ENCODE measurements around the gene RALGPS1.

The RALGPS1 gene

DNA sequence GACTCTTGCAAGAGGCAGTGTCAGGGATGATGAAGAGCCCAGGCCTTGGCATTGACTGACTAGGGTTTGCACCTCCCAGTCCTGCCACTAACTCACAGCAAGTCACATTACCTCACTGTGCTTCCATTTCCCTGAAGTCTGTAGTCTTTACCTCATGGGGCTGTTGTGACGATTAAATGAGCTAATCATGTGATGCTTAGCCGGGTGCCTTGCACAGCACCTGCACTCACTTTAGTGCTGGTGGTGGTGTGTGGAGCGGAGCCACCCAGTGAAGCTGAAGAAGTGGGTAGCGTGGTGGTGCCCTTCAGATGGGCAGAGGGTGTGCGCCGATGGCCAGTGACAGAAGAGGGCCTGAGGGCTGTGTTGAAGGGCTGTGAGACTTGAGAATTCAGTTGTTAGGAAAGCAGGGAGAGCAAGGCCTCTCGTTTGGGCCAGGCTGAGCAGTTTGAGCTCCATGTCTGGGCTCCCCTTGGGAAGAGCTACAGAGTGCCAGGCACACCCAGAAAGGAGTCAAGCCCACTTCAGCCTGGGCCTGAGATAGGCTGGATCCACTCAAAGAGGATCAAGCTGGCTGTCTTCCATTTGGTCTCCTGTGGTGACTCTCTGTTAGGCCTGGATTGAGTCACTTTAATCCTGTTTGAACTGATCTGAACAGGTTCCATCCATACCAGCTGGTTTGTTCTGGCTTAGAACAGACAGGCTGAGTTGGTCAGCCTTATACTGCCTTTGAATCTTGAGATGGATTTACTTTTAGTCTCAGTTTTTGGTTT is 42.5 kb downstream of the RALGPS1 start:
- no peak for DNase-seq

DNA sequence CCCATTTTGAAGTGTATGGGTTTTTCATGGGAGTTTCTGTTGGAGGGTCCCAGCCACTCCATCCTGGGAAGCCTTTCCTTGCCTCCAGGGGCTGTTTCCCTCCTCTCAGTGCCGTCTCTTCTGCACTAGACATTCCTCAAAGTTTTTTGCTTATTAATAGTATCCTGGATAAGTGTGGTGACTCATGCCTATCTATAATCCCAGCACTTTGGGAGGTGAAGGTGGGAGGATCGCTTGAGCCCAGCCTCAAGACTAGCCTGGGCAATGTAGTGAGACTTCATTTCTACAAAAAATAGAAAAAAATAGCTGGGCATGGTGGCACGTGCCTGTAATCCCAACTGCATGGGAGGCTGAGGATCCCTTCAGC is 43.1 kb downstream of the RALGPS1 start:
- no peak for DNase-seq

DNA sequence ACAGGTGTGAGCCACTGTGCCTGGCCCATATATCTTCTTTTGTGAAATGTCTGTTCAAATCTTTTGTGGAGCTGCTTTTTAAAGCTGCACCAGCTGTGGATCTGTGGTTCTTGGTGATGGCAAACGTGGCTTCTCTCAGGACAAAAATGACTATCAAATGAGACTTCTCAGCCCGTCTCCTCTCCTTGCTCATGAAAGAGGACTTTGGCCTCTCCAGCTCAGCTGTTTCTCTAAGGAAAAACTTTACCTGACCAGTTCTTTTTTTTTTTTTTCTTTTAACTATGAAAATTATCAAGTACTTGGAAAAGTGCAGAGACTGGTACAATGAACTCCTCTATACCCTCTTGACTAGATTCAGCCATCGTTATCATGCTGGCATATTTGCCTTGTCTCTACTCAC is 44.8 kb downstream of the RALGPS1 start:
- DNase-seq: no peak

DNA sequence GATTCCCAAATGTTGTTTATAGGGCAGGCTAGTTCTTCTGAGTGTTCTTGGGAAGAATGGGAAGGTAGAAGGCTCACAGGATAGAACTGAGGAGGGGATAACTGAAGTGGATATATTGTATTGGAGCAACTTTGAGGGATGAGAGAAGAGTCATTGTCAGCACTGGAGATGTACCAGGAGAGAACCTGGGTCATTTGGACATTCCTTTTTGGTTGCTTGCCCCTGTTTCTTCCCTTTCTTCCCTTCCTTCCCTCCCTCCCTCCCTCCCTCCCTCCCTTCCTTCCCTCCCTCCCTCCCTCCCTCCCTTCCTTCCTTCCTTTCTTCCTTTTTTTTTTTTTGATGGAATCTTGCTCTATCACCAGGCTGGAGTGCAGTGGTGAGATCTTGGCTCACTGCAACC is 45.3 kb downstream of the RALGPS1 start:
- DNase-seq: no peak

DNA sequence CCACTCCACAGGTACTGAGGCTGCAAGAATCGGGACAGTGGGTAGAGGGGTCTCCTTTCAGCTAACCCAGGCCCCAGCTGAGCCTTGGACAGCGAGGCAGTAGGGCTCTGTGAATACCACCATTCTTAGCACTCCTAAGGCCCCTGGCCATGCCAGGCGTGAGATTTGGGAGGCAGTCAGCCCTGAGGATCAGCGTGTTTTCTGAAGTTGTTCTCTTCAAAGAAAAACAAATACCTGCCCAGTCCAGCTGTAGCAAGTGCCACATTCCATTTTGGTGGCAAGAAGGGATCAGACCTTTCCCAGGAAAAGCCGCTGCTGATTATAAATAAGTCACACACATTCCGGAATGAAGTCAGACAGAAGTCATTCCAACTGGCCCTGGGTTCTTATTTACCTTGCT is 47.8 kb downstream of the RALGPS1 start:
- peak; percentile 41 for DNase-seq

DNA sequence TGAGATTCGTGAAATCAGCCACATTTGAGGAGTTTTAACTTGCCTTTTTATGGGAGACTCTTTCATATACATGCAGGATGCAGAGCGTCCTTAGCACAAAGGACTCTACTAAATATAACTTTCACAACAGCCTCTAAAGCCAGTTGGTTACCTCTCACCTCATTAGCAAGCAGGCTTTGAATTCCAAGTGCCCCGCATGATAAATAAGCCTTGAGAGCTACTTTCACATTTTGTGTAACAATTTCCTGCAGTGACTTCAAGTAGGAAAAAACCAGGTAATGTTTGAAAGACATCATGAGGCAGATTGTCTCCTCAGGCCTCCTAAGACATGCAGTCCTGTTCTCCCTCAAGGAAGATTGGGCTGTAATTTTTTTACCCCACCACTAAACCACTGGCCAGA is 50.5 kb downstream of the RALGPS1 start:
- peak; percentile 1 for DNase-seq

DNA sequence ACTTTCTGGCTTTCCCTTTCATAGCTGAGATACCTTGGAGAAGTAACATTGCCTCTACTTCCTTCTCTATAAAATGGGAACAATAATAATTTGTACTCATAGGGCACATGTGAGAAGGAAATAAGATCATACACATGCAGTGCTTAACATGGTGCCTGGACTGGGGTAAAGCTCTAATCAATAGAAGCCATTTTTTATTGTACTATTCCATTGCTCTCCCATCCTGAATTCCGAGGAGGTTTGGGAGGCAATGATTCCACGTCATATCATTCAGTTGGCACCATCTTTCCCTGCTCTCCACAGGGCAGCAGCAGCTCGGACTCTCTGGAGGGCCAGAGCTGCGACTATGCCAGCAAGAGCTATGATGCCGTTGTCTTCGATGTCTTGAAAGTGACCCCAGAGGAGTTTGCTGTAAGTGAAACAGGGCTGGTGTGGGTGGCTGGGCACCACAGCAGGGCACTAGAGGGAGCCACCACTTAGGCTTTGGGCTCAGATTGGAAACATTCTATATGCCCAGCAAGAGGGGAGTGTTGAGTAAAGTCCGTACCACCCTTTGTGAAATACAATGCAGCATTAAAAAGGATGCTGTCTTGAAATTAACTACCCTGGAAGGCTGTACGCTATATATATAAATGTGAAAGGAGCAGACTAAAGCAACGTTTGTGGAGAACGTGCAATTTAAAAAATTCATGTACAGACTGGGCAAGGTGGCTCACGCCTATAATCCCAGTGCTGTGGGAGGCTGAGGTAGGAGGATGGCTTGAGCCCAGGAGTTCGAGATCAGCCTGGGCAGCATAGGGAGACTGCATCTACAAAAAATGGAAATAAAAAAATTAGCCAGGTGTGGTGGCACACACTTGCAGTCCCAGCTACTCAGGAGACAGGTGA is 51.2 kb downstream of the RALGPS1 start:
- peak; percentile 71 for DNase-seq

DNA sequence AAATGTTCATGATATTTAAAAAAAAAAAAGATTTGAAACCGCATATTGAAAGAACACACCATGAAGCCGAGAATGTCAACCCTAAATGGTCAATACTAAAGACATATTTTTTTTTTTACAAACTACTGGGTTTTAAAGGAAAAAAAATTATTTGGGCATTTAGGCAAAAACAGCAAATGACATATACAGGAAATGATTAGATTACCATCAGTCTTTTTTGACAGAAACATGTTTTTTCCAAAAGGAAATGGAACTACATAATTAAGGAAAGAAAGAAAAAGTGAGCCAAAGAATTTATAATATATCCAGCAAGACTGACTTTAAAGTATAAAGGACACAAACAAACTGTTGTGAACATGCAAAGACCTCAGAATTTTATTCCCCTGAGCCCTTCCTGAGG is 56.7 kb downstream of the RALGPS1 start:
- DNase-seq: no peak

DNA sequence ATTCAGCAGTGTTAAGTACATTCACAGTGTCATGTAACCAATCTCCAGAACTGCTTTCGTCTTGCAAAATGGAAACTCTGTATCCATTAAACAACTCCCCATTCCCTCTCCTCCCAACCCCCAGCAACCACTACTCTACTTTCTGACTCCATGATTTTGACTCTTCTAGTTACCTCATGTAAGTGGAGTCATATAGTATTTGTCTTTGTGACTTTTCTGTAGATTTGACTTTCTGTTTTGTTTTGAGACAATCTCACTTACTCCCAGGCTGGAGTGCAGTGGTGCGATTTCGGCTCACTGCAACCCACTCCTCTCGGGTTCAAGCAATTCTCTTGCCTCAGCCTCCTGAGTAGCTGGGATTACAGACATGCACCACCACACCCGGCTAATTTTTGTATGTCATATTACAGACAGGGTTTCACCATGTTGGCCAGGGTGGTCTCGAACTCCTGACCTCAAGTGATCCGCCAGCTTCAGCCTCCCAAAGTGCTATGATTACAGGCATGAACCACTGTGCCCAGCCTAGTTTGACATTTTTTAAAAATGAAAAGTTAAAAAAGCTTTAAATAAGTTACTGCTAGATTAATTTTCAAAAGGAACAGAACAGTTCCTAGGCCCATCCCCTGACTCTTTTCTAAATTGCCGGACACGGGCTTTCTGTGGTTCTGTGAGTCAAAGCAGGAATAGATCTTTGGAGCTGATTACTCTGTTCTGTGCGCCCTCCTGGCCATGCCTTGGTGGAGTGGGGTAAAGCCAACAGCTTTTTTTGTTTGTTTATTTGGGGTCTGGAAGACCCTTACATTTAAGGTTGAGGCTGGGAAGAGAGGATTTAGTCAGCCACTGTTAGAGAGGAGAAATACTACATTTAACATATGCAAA is 59.3 kb downstream of the RALGPS1 start:
- no peak for DNase-seq

DNA sequence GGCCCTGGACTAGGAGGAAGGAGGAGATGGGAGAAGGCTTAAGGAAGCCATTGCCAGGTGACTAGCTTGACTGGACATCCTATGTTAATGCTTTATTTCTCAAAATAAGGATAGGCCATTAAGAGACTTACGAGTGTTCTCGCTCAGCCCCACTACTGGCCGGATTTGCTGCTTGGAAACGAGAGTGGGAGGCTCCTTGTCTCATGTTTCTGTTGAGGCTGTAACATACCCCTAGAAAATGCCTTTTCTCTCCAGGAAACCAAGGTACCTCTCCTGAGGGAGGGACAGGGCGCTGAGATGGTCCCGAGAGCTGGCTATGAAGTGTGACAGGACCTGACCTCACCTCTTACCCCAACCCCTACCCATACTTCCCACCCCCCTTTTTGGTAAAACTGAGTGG is 60.0 kb downstream of the RALGPS1 start:
- DNase-seq: no peak

DNA sequence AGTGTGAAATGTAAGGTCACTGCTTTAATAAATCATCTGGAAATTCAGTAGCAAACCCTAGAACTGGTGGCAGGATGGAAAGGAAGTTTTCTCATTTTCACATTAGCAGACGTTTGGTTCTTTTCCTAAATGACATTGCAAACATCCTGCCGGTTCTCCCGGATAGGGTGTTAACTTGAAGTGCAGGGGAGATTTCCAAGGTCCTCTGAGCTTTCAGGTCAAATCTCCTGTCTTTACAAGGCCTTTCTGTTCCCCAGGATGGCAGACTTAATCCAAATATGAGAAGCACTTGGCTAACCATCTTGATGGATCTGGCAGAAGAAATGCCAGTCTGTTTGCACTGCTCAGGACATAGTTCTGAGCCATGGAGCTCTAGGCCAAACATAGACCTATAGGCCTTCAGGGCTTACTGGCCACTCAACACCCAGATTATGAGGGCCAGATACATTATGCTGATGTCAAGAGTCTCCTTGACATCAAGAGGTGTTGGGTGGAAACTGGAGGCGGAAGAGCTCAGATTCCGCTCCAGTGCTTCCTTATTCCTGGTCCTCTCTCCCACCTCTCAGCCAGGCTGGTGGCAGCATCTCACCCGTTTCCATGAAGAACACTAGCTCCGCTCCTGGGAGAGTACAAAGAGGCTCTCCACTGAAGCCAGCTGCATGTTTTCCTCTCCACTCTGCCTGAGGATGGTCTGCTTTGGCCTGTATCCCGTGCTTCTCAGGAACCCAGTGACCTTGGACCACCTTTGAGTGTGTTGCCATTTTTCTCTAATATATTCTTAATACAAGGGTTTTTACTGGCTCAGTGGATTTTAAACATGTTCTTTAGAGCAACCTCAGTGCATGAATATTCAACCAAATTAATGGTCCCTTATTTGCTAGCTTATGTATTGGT is 61.0 kb downstream of the RALGPS1 start:
- DNase-seq: no peak

DNA sequence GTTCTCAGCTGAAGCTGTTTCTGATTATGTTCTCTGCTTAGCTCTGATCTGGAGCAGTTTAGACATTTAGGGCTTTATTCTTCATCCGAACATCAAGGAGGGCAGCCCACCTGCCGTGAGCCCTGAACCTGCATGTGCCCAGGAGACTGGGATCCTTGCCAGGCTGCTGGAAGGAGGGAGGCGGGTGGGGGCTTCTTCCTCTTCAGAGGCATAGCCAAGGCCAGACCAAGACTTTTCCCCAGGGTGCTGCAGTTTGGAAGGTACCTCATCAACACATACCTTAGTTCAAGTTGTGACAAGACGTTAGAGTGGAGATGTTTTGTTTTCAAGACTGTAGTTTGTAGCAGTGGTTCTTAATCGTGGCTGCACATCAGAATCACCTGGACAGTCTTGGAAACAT is 64.9 kb downstream of the RALGPS1 start:
- DNase-seq: no peak

DNA sequence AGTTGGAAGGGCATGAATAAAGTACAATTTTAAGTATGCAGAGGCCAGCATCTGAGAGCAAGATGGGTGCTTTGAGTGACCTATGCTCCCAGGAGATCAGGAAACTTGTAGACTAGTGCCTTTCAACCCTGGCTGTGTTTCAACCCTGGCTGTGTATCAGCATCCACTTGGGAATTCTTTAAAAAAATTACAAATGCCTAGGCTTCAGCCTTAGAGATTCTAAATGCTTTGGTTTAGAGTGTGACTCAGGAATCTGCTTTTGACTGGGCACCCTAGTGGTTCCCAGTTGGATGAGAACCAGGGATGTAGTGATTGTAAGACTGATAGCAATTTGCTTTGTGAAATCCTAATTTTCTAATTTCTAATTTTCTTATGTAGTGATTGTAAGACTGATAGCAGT is 65.6 kb downstream of the RALGPS1 start:
- no peak for DNase-seq

DNA sequence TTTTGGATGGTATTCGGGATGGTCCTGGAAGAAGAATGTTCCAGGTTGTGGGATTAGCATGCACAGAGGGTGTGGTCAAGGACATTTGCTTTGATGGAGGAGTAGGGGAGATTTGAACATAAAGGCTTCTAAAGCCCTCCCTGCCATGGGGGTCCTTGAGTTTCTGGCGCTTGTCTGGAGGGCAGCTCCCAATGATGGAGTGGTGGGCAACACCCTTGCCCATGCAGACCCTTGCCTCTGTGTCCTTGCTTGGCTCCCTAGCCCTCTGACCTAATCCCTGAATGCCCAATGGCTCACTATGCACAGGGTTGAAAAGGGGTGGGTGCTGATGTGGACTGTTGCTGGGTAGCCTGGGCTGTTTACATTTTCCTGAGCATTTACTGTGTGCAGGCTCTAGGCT is 66.6 kb downstream of the RALGPS1 start:
- DNase-seq: no peak

DNA sequence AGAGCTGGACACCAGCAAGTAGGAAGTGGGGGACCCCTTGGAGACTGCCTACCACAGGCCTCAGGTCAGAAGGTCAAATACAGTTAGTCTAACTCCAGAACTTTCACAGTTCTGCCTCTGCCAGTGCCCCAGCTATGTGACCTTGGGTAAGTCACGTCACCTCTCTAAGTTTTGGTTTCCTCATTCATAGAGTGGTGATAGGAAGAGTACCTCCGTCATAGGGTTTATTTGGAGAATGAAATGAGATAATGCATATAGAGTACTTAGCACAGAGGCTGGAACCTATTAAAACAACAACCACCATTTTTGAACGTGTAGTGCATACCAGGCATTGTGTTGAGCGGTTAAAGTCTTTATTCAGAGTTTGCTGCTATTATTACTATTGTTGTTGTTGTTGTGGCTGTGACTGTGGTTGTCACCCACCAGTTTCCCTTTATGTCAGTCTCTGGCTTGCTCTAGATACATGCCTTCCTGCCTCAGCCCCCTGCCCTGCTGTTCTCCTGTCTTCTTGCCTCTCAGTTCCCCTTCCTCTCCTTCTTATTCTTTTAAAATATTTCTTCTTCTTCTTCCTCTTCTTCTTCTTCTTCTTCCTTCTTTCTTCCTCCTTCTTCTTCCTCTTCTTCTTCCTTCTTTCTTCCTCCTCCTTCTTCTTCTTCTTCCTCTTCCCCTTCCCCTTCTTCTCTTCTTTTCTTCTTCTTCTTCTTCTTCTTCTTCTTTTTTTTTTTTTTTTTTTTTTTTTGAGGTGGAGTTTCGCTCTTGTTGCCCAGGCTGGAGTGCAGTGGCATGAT is 67.8 kb downstream of the RALGPS1 start:
- DNase-seq: no peak

DNA sequence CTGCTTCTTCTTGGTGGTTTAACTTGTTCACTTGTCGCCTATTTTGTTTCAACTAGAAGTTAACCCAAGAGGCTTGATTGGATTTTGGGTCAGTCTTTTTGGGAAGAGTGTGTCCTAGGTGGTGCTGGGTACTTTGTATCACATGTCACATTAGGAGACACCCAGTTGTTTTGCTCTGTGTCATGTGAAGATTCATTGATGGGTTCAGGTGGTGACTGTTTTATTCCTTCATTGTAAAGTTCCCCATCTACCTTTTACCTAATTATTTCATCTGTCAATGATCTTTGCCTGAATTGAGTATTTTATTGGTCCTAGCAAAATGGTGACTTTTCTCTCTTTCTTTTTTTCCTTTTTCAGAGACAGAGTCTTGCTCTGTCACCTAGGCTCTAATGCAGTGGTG is 69.2 kb downstream of the RALGPS1 start:
- DNase-seq: no peak

DNA sequence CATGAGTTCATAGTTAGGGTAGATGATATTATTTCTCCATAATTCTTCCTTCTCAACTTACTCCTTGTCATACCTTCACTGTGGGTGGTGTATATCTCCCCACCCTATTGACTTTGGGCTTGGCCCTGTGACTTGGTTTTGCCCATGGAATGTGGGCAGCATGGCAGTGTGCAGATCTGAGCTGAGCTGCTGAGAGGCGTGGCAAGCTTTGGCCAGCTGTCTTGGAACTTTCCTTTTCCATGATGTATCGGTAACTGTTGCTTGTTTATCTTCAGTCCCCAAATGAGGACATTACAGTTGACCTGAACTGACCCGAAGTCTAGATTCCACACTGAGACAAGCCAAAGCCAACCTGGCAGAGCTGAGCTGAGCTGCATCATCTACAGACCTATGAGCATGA is 70.4 kb downstream of the RALGPS1 start:
- no peak for DNase-seq

DNA sequence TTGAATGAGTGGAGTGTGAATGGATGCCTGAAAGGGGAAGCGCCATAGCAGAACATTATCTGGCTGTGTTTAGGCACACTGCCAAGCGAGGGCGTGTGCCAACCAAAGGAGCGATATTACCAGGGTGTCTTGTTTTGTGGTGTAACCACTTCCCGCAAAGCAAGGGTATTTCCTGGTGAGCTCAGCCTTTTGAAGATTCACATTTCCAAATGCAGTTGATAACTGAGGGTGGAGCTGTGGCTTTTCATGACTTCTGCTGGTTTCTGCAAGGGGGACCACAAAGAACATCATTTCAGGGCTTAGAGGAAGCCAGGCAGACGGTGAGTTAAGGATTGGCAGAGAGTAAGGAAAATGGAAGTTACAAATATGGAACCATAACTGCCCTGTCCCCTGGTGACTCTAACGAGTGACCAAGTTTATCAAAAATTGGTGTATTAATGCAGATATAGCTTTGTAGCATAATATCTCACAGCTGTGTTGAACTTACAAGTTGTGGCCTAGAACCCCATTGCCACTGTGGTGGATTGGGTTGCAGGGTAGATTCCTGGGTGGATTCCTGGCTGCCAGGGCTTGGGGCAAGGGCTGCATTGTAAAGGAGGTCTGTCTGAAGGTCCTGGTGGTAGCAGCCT is 71.4 kb downstream of the RALGPS1 start:
- DNase-seq: peak; percentile 87

DNA sequence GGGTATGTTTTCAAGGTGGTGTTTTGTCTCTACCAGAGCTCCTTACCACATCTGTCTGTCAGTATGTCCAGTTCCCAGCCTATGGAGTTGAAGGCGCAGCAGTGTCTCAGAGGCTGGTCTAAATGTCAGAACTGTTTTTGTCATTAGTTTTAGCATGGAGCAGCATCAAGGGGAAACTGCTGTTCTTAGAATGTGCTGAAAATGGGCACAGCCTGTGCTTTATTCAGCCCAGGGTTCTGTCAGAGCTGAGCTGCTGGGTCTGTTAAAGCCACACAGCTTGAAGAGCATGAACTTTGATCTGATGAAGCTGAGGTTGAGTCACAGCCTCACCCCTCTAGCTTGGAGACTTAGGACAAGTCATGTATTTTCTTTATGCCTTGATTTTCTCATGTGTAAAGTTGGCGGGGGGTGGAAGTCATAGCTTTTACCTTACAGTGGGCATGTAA is 71.9 kb downstream of the RALGPS1 start:
- DNase-seq: no peak

DNA sequence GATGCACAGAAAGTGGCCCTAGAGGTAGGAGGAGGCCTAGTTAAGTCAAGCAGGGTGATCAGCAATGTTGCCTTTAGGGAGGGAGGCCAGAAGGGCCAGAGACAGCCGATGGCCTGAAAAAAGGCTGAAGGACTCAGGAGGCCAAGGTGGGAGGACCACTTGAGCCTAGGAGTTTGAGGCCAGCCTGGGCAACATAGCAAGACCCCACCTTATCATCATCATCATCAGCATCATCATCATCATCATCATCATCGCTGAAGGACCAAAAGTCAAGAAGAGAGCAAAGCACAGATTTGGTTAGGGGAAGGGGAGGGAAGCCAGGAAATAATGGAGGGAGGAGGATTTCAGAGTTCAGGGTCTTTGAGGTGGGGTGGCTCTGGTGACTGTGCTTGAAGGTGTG is 74.3 kb downstream of the RALGPS1 start:
- no peak for DNase-seq

Measured in activated CD8-positive, alpha-beta memory T cell treated with anti-CD3 and anti-CD28 coated beads for 24 hours (primary cell).